ENCODE measurements around the gene ARCN1.

ARCN1 gene

GRCh38 chr11:118632577-118633318 is 60.5 kb downstream of the ARCN1 start:
- peak in 2 of 10 donors; percentile 54 to 59 for DNase-seq
- intact Hi-C loops (cut with DNase I): no loop called here

- peak in 1 of 10 donors; percentile 2 for DNase-seq
- intact Hi-C loops (cut with DNase I): no loop called here
Measured at GRCh38 chr11:118633319-118633690, 61.1 kb downstream of the ARCN1 start.

- DNase-seq: peak in 2 of 10 donors; percentile 50 to 80
- intact Hi-C loops (cut with DNase I): no loop called here
Measured at GRCh38 chr11:118633979-118634378, 61.8 kb downstream of the ARCN1 start.

DNA sequence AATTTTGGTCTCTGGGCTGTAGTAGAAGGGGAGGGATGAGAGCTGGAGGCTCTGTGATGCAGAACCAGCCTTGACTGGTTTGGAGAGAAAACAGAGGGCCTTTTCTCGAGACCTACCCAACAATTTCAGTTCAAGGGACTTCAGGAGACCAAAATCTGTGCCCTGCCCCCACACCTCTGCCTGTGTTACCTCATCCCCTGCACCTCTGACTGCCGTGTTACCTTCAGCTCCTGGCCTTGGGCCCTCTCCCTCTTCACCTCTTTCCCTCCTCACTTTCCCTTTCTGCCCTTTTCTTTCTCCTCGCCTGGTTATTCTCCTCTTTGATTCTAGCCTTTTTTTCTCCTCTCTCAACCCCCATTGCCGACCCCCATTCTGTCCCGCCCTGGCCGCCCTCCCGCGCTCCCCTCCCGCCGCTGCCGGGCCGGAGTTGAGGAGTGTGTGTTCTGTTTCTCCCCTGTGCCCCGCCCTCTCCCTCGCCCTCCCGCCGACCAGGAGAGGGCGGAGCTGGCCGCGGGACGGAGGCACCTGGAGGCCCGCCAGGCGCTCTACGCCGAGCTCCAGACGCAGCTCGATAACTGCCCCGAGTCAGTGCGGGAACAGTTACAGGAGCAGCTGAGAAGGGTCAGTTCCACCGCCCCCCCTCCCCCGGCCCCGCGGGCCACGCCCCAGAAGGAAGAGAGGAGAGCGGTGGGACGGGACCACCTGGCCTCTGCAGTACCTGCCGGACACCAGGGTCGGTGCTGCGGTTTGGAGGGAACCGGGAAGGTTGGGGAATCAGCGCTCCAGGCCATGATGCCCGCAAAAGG is 62.4 kb downstream of the ARCN1 start:
- intact Hi-C loops (cut with DNase I): no loop called here
- DNase-seq: peak in 5 of 10 donors; percentile 36 to 89 (median 71)

GRCh38 chr11:118635237-118635591 is 63.0 kb downstream of the ARCN1 start:
- DNase-seq: peak in 3 of 10 donors; percentile 42 to 77 (median 73)
- intact Hi-C loops (cut with DNase I): no loop called here

GRCh38 chr11:118635642-118636041 is 63.4 kb downstream of the ARCN1 start:
- intact Hi-C loops (cut with DNase I): no loop called here

DNA sequence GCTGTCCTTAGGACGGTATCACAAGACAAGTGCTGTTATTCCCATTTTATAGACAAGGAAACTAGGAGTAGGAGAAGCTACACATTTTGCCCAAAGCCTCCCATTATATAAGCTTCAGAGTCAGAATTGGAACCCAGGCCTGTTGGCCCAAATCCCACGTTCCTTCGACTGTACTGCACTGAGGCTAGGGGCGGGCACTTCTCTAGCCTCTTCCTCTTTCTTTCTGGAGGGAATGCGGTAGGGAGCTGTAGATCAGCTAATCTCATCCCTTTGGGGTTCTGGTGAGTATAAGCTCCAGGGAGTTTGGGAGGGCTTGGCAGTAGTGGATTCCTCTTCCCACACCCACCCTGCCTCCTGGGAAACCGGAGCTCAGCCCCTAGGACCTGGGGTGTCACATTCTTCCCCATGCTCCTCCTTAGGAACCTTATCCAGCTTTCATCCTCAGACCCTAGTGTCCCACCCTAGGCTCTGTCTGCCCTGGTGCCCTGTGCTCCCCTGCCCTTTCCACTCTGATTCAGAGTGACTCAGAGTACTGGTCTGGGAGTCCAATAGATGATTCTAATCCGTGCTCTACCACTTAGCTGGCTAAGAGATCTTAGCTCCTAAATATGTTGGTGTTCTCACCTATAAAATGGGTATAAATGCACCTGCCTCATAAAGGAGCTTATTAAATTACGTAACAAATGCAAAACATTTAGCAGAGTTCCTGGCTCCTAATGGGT is 64.5 kb downstream of the ARCN1 start:
- peak in 2 of 10 donors; percentile 12 to 34 for DNase-seq
- intact Hi-C loops (cut with DNase I): no loop called here

More at GRCh38 chr11:118635642-118636041, 63.4 kb downstream of the ARCN1 start:
- DNase-seq: peak in 2 of 10 donors; percentile 35 to 55

- intact Hi-C loops (cut with DNase I): no loop called here
Measured at GRCh38 chr11:118638726-118639125, 66.5 kb downstream of the ARCN1 start.

DNA sequence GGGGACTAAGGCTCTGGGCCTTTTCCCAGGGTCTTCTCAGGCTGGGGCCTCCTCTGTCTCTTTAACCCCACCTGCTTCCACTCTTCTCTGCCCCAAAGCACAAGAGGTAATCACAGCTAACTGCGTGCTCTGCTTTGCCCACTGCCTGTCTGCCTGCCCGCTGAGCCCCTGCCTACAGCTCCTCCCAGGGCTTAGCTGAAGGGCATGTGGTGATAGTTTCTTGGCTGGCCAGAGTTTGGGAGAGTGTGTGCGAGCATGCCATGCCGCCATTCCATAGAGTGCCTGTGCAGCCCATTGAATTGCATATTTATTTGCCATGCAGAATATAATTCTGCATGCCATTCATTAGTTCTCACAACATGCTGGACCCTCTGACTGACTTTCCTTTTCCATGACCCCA is 67.7 kb downstream of the ARCN1 start:
- intact Hi-C loops (cut with DNase I): no loop called here
- DNase-seq: peak in 1 of 10 donors; percentile 68

More at GRCh38 chr11:118638726-118639125, 66.5 kb downstream of the ARCN1 start:
- DNase-seq: peak in 1 of 10 donors; percentile 76

DNA sequence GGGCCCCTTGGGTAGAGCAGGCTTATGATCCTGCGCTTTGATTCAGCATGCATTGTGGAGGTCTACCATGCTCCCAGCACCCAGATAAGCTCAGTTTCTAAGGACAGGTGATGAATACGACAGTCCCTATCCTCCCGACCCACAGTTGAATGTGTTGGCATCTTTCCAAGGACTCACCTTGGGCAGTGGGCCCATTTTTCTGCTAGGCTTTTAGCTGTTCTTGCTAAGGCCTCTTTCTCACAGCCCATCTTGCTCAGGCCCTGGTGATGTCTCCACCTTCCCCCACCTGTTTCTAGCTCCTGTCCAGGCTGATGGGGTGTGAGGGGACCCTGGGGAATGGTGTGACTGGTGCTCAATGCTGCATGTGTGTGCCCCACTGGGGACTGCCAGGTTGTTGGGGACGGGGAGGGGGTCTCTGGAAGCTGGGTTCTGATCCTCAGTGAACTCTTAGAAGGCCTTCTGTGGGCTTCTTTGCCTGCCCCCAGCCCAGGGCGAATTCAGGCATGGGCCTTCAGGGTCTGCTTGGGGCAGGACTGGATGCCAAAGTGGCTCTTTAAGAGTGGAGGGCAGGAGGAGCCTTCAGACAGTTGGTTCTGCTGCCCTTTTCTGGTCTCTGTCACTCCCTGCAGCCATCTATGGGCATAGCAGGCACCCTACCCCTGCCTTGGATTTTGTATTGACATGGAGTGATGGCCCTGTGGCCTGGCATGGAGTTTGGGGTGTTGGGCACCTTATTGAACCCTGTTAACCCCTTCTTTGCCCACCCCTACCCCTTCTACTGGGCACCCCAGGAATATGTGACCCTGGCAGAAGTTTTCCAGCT is 68.3 kb downstream of the ARCN1 start:
- DNase-seq: peak in 2 of 10 donors; percentile 40 to 55
- intact Hi-C loops (cut with DNase I): no loop called here

DNA sequence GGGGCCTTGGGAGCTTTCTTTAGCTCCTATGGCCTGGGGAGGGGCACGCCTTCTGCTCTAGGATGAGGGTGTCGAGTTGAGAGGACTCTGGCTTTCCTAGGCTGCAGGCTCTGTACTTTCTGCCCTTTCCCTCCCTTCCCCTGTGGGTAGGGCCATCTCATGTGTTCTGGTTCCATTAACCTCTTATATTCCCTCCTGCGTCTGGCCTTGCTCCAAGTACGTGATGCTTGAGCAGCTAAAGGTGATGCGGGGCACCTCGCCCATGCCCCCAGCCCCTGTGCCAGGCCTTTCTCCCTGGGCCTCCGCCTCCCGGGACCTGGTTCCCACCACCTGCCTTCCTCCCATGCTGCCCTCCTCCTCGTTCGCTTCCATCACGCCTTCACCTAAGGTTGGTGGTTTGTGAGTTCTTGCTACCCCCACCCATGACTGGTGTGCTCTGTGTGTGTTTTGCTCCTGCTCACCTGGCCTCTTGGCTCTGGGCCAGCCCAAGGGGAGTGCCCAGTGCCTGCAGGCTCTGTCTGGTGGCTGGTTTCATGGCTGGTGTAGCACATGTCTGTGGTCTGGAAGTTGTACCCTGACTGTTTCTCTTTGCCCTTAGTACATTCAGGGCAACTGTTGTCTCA is 69.3 kb downstream of the ARCN1 start:
- intact Hi-C loops (cut with DNase I): no loop called here
- peak in 2 of 10 donors; percentile 66 to 74 for DNase-seq

DNA sequence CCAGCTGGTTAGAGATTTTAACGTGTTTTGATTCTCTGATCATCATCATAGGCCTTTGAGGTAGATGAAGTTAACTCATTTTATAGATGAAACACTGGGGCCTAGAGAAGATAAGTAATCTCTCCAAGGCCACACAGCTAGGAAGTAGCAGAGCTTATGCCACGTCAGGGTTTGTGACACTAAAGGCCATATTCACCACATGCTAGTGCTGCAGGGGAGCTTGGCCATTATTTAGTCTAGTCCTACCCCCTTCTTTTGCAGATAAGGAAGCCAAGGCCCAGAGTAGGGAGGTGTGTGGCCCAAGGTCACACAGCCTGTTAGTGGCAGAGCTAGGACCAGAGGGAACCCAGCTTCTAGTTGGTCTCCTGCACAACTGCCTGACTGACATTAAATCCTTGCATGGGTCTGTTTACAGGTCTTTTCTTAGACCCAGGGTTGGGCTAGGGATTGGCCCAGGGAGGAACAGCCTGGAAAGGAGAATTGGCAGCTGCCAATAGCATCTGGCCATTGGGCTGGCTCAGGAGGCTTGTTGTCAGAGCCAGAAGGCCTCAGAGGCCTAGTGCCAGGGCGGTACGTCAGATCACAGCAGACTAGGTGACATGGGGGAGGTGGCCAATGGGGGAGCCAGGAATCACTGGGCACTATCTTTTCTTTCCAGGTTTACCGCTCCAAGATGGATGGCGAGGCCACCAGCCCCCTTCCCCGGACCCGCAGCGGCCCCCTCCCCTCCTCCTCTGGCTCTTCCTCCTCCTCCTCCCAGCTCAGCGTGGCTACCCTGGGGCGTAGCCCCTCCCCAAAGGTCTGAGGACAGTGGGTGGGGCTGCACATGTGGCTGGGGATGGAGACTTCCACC is 71.2 kb downstream of the ARCN1 start:
- peak in 2 of 10 donors; percentile 29 to 65 for DNase-seq

GRCh38 chr11:118643995-118644345 is 71.8 kb downstream of the ARCN1 start:
- DNase-seq: peak in 1 of 10 donors; percentile 65
- intact Hi-C loops (cut with DNase I): no loop called here

More for the DNA sequence above, 71.2 kb downstream of the ARCN1 start:
- intact Hi-C loops (cut with DNase I): no loop called here

DNA sequence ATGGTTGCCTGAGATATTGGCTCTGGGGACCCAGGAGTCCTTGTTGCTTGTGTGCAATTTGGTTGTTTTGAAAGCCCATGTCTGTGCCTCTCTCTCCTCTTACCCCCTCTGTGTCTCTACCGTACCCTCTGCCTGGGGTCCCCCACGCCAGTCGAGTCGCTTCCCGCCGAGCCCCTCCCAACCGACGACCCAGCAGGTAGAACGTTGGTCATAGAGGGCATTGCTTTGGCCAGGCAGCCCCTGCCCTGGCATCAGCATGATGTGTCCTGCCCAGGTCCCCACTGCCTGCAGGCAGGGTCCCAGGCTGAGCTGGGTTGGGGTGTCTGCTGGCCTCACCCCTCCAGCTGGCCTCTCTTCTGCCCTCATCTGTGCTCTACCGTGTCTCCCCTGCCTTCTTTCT is 72.3 kb downstream of the ARCN1 start:
- intact Hi-C loops (cut with DNase I): no loop called here
- peak in 3 of 10 donors; percentile 33 to 48 (median 42) for DNase-seq

GRCh38 chr11:118645066-118645715 is 73.0 kb downstream of the ARCN1 start:
- peak in 3 of 10 donors; percentile 47 to 79 (median 67) for DNase-seq
- intact Hi-C loops (cut with DNase I): no loop called here

DNA sequence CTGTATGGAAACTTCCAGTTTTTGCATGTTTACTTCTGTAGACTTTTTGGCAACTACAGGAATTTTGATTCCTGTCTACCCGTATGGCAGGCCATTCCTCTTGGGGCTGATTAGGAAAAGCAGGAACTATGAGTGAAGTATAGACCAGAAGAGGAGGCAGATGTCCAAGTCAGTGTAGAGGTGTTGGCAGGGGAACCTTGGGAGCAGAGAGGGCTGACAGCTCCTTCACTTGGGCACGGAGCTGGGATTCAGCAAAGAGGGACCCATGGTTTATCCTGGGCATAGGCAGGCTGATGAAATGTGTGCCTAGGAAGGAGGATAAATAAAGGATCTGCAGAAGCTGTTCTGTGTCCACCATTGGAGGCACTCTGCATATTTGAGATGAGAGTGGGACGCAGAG is 74.2 kb downstream of the ARCN1 start:
- peak in 1 of 10 donors; percentile 2 for DNase-seq

GRCh38 chr11:118648291-118648690 is 76.1 kb downstream of the ARCN1 start:
- peak in 2 of 10 donors; percentile 5 to 57 for DNase-seq
- intact Hi-C loops (cut with DNase I): no loop called here

More for the DNA sequence above, 74.2 kb downstream of the ARCN1 start:
- intact Hi-C loops (cut with DNase I): no loop called here

DNA sequence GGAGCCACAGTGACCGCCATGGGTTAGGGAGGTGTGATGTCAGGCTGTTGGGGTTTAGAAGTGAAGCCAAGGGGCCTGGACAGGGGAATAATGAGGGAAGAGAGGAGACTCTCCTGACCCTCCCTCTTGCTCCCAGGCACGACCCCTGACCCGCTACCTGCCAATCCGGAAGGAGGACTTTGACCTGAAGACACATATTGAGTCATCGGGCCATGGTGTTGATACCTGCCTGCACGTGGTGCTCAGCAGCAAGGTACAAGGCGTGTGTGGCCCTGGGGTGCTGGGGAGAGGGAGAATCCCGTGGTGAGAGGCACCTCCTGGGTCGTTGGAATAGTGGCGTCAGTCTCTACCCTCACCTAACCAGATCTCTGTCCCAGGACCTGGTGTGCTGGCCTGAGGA is 77.7 kb downstream of the ARCN1 start:
- intact Hi-C loops (cut with DNase I): no loop called here
- peak in 1 of 10 donors; percentile 25 for DNase-seq
